HepG2 (cell line): ENCODE measurements around the gene HCFC1R1. TPM values are rescaled to one million over a fixed set of nuclear protein-coding genes. Genes with fewer than 3 reads are reported as not detected.

Experiments used
- ATAC-seq: fragments of 200-7000 bp; cut with Tn5 transposase; 3 replicates; pipeline ENCODE4 v1.9.1; 2020; ENCODE audit warnings: mild to moderate bottlenecking, moderate library complexity
- BruUV-seq: library from RNA; stranded (reverse); fragments of 400-500 nt; replicated peaks from 2 replicates; lab custom pipeline; 2021; lab: Mats Ljungman, UMichigan
- CTCF ChIA-PET: fragments of 300-600 bp; formaldehyde crosslinking; extraction: SDS; loops from one replicate; lab custom pipeline; 2021; ENCODE audit warnings: low total read pairs, inconsistent platforms, low intra/inter-chr PET ratio; lab: Yijun Ruan, JAX
- POLR2A ChIA-PET: fragments of 350-600 bp; sonication (Branson Sonifier 250); formaldehyde crosslinking; loops from one replicate; lab custom pipeline; 2020; ENCODE audit warnings: antibody characterized with exemption, inconsistent platforms; lab: Yijun Ruan, JAX
- DNase-seq: peaks from one replicate; pipeline ENCODE4 v3.0.0-alpha.2; 2015; ENCODE audit warnings: low spot score
- FAIRE-seq: peaks from 3 replicates; lab custom pipeline; 2011; peaks lifted over from hg19 to GRCh38; lab: Jason Lieb, UNC
- H2AFZ ChIP-seq: one replicate; pipeline ENCODE4 v1.6.1; 2011; ENCODE audit warnings: low read length, inconsistent platforms
- H3K27ac ChIP-seq: fragments of 300-600 bp; 3 replicates; pipeline ENCODE4 v1.8.0; 2011; ENCODE audit warnings: mixed run types, mild to moderate bottlenecking, mixed read lengths, low read length, inconsistent platforms; ENCODE audit not compliant: insufficient read depth; ENCODE audit errors: extremely low read length
- H3K27me3 ChIP-seq, 2 experiments: fragments of 200-600 bp in 1 of 2; 2 replicates in 1 of 2; 3 replicates in 1 of 2; pipeline versions ENCODE4 v1.6.0 to v1.8.0; 2011; ENCODE audit warnings: low read length in 2 of 2, mild to moderate bottlenecking in 2 of 2, moderate library complexity in 2 of 2, inconsistent platforms in 1 of 2; ENCODE audit not compliant: insufficient read depth in 2 of 2, control insufficient read depth in 1 of 2
- H3K36me3 ChIP-seq, 2 experiments: fragments of 200-600 bp in 1 of 2; replicated peaks in 1 of 2; 2 replicates in 1 of 2; 3 replicates in 1 of 2; pipeline versions ENCODE4 v1.5.1 to v1.8.0; 2011; ENCODE audit warnings: low read length in 2 of 2, inconsistent platforms in 1 of 2; ENCODE audit not compliant: insufficient read depth in 2 of 2, control insufficient read depth in 1 of 2
- H3K4me1 ChIP-seq: 2 replicates; pipeline ENCODE4 v1.5.1; 2012; ENCODE audit warnings: low read length, inconsistent platforms; ENCODE audit not compliant: insufficient read depth
- H3K4me2 ChIP-seq: 2 replicates; pipeline ENCODE4 v1.6.0; 2011; ENCODE audit warnings: low read depth, low read length, inconsistent platforms
- H3K4me3 ChIP-seq, 3 experiments: fragments of 200-600 bp in 1 of 3; sonication (generic), shearing (Covaris generic) in 1 of 3; replicated peaks in 1 of 3; 2 replicates each; pipeline ENCODE4 v1.5.1; 2011 to 2016; ENCODE audit warnings: low read length in 3 of 3, inconsistent platforms in 2 of 3, low read depth in 2 of 3, mild to moderate bottlenecking in 2 of 3, control low read depth in 1 of 3, mixed read lengths in 1 of 3; ENCODE audit not compliant: insufficient read depth in 1 of 3
- H3K79me2 ChIP-seq: one replicate; pipeline ENCODE4 v1.6.1; 2011; ENCODE audit warnings: low read length, inconsistent platforms; ENCODE audit not compliant: insufficient read depth
- H3K9ac ChIP-seq: 2 replicates; pipeline ENCODE4 v1.6.0; 2011; ENCODE audit warnings: mild to moderate bottlenecking, low read depth, low read length, inconsistent platforms; ENCODE audit not compliant: insufficient read depth
- H3K9me3 ChIP-seq: 2 replicates; pipeline ENCODE4 v1.5.1; 2012; ENCODE audit warnings: mild to moderate bottlenecking, low read length
- H4K20me1 ChIP-seq: 2 replicates; pipeline ENCODE4 v1.6.0; 2011; ENCODE audit warnings: inconsistent platforms, mild to moderate bottlenecking, low read length, moderate library complexity; ENCODE audit not compliant: insufficient read depth
- FIP1L1 ChIP-seq: fragments of 200-400 bp; formaldehyde crosslinking; IDR thresholded peaks from 2 replicates; pipeline ENCODE4 v1.6.1; 2018; ENCODE audit warnings: low read depth, mild to moderate bottlenecking, low read length, moderate library complexity, borderline replicate concordance; ENCODE audit not compliant: insufficient read depth
- HNRNPL ChIP-seq: fragments of 200-400 bp; formaldehyde crosslinking; IDR thresholded peaks from 2 replicates; pipeline ENCODE4 v1.6.1; 2017; ENCODE audit warnings: mild to moderate bottlenecking, low read depth, low read length
- MIXL1 ChIP-seq: IDR thresholded peaks from 2 replicates; pipeline ENCODE4 v1.6.1; 2016
- POLR2A ChIP-seq, 2 experiments: IDR thresholded peaks; 2 replicates each; pipeline ENCODE4 v1.6.1; 2011; ENCODE audit warnings: low read depth in 2 of 2, low read length in 2 of 2, mild to moderate bottlenecking in 1 of 2, moderate library complexity in 1 of 2; ENCODE audit not compliant: insufficient read depth in 1 of 2
- SP5 ChIP-seq: IDR thresholded peaks from 2 replicates; pipeline ENCODE4 v1.6.1; 2016; ENCODE audit warnings: low read depth, borderline replicate concordance
- YY1 ChIP-seq: IDR thresholded peaks from 2 replicates; pipeline ENCODE4 v1.6.1; 2011; ENCODE audit warnings: low read length, low read depth, moderate library complexity, mild to moderate bottlenecking; ENCODE audit not compliant: insufficient read depth, insufficient replicate concordance
- ZNF589 ChIP-seq: sonication (generic); formaldehyde crosslinking; conservative IDR thresholded peaks from 2 replicates; pipeline ENCODE4 v1.8.0; 2022; ENCODE audit warnings: mild to moderate bottlenecking, moderate library complexity, missing genetic modification reagents
- ZNF687 ChIP-seq: sonication (generic); formaldehyde crosslinking; IDR thresholded peaks from 2 replicates; pipeline ENCODE4 v1.5.1; 2020; ENCODE audit warnings: mild to moderate bottlenecking, missing genetic modification reagents, moderate library complexity
- ZNF724P ChIP-seq: sonication (generic); formaldehyde crosslinking; IDR thresholded peaks from 2 replicates; pipeline ENCODE4 v1.8.0; 2022; ENCODE audit warnings: missing genetic modification reagents, borderline replicate concordance
- ZNF792 ChIP-seq: IDR thresholded peaks from 2 replicates; pipeline ENCODE4 v1.6.1; 2016
- WGBS: methylation state at CpG from one replicate; pipeline ENCODE4 v1.1.6; 2017; ENCODE audit warnings: low lambda C conversion rate; 5-methylcytosine and 5-hydroxymethylcytosine counted together
- in situ Hi-C: cut with HindIII; loops from 2 replicates; pipeline ENCODE4 v1.10.0; 2017; ENCODE audit warnings: low pct_unique_long_range_greater_than_20kb; ENCODE audit not compliant: extremely low pct_ligation_motif_present
- intact Hi-C: fragments of 100-400 bp; cut with micrococcal nuclease; formaldehyde crosslinking; loops from one replicate; pipeline ENCODE4 v1.10.0; 2022; ENCODE audit not compliant: unreplicated experiment
- polyA plus RNA-seq, 8 experiments: library from polyadenylated mRNA; depleted of rRNA in 3 of 8; stranded (reverse) in 7 of 8; unstranded in 1 of 8; fragments of >200 nt; fragmentation: Illumina TruSeq in 4 of 8; extraction: Trizol in 4 of 8; gene quantifications; 2 replicates each; pipeline versions ENCODE4 v1.2.1 to v1.2.3, GENCODE V29; 2011 to 2016; ENCODE audit warnings: low read depth in 4 of 8, missing spikeins in 1 of 8, mixed read lengths in 1 of 8; ENCODE audit not compliant: insufficient read depth in 1 of 8
- total RNA-seq, 5 experiments: library from RNA; depleted of rRNA; stranded (reverse); fragments of >200 nt; fragmentation: Illumina TruSeq; extraction: Trizol; gene quantifications; 2 replicates each; pipeline ENCODE4 v1.2.3, GENCODE V29; 2016; ENCODE audit warnings: low read depth in 1 of 5

Gene HCFC1R1
- total and polyA plus RNA-seq, 2 of the 13 experiments (the other 11 are each of a cell fraction or from before 2014, with no cell fraction given) = 13.8 to 16.1 TPM

DNA sequence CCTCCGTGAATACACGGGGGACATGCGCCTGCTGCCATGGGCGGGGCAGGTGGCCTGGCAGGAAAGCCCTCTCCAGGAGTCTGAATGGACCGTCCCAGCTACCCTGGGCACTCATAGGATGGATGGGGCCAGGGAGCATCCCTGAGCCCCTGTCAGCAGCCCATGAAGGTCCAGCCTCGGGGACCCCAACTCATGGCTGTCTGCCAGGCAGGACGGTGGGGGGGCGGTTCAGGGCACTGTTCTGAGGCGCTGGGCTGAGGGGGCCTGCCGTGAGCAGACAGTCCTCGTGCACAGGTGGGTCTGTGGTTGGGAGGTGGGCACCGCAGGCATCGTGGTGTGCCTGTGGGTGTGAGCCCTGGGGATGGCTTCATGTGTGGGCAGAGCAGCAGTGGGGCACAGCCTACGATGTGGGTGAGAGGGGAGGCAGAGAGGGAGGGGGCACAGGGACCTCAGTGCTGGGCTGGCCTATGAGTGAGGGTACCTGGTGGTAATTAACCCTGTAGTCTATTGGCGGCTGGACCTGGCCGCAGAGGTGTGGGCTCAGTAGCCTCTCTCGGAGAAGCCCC lies 37.0 kb downstream of the HCFC1R1 start:
- CTCF ChIA-PET = no interaction called here
- Histone ChIP-seq H3K4me1 (peaks cover 25% of the 10 kb centered on the region), H3K4me2 (no peak overlapping the region), H3K4me3 (no peak overlapping the region)
- no TSS peak for BruUV-seq
- DNase-seq = no peak
- in situ Hi-C loops = no loop called here
- TF ChIP-seq ZNF792 (CRISPR knock-in tag) = no peak
- no peak for TF ChIP-seq SP5 (CRISPR knock-in tag)
- TF ChIP-seq, all 625 proteins: peak for 0
- no peak overlapping the region for H3K9ac ChIP-seq
- no peak for FAIRE-seq
- H3K79me2 ChIP-seq = no peaks in the 10 kb centered on the region
- H3K9me3 ChIP-seq = no peaks in the 10 kb centered on the region
- H3K36me3 ChIP-seq = no peaks in the 10 kb centered on the region
- intact Hi-C loops = no loop called here
- no peaks in the 10 kb centered on the region for H4K20me1 ChIP-seq
- peaks cover 19 to 60% of the 10 kb centered on the region in 2 experiments for H3K27me3 ChIP-seq
- H3K27ac ChIP-seq = no peak overlapping the region
- 46% methylated on average over 4 of the region's 17 CpGs for WGBS
- no peak overlapping the region for H2AFZ ChIP-seq
- no peak for ATAC-seq
- POLR2A ChIA-PET = no interaction called here

- intact Hi-C loops (no loop called here), in situ Hi-C loops (no loop called here)
- ATAC-seq (peak; percentile 3; the same call in 1 of the 3 replicates), DNase-seq (no peak), FAIRE-seq (no peak)
- ChIA-PET CTCF (no interaction called here), POLR2A (no interaction called here)
- H3K27me3 ChIP-seq = peaks cover 19 to 56% of the 10 kb centered on the region in 2 experiments
- no peaks in the 10 kb centered on the region for H4K20me1 ChIP-seq
- H2AFZ ChIP-seq = no peak overlapping the region
- no peaks in the 10 kb centered on the region for H3K36me3 ChIP-seq
- no peak overlapping the region for H3K4me2 ChIP-seq
- no peaks in the 10 kb centered on the region for H3K9me3 ChIP-seq
- no peak overlapping the region for H3K4me3 ChIP-seq
- H3K4me1 ChIP-seq = peaks cover 25% of the 10 kb centered on the region
- H3K9ac ChIP-seq = no peak overlapping the region
- H3K79me2 ChIP-seq = no peaks in the 10 kb centered on the region
- H3K27ac ChIP-seq = no peak overlapping the region
- TF ChIP-seq YY1 (no peak), FIP1L1 (no peak), HNRNPL (0 out of 2 replicates have a peak, but pooled peaks have one; percentile 45), ZNF589 (CRISPR knock-in tag) (no peak), MIXL1 (CRISPR knock-in tag) (no peak), ZNF687 (0 out of 2 replicates have a peak, but pooled peaks have one; percentile 1), POLR2A (IDR thresholded peaks at IDR 0.05; ENCODE audit: insufficient read depth in 1 of 2, low read depth in 2 of 2, low read length in 2 of 2) (no peak), ZNF724P (no peak)
- BruUV-seq = no TSS peak
- WGBS = 0% methylated on average over 1 of the region's 15 CpGs
These were observed 37.8 kb downstream of the HCFC1R1 start for GRCh38 chr16:2985893-2986355.
